C4-2B (cell line): ENCODE data around the gene TARP.
"Not testable (repeated sequence)": the region's sequence is repeated elsewhere in the genome, so short reads cannot be mapped to it uniquely, and the experiment has no call there.

Experiments
- CTCF ChIP-seq: fragments of 450-650 bp; conservative IDR thresholded peaks from 2 replicates; pipeline ENCODE4 v1.5.1; 2017; ENCODE audit warnings: mild to moderate bottlenecking
- ZFX ChIP-seq: fragments of 450-650 bp; IDR thresholded peaks from 2 replicates; pipeline ENCODE4 v1.6.1; 2017

GRCh38 chr7:38262026-38262425 lies 11.4 kb downstream of the TARP start:
- not testable (repeated sequence) for TF ChIP-seq CTCF, ZFX
